ENCODE results near the gene RBBP8NL. TPM values are rescaled to one million over a fixed set of nuclear protein-coding genes. Genes with fewer than 3 reads are reported as not detected.

Gene RBBP8NL
- total RNA-seq, 6 experiments from 2014 or later: not detected

GRCh38 chr20:62463651-62464424 lies 36.5 kb upstream of the RBBP8NL start:
- H3K27me3 Mint-ChIP-seq (ENCODE audit: insufficient read depth): no peaks in the 10 kb centered on the region; the same call in 1 of the 2 replicates
- H3K27ac Mint-ChIP-seq: no peak overlapping the region

GRCh38 chr20:62462976-62463592 lies 35.7 kb upstream of the RBBP8NL start:
- Mint-ChIP-seq H3K4me1 (ENCODE audit: low read depth) (no peaks in the 10 kb centered on the region), H3K27ac (no peak overlapping the region), H3K4me3 (no peak overlapping the region), H3K27me3 (ENCODE audit: insufficient read depth) (no peaks in the 10 kb centered on the region; the same call in 1 of the 2 replicates), H3K9me3 (no peaks in the 10 kb centered on the region), H3K36me3 (ENCODE audit: low read depth) (no peaks in the 10 kb centered on the region)
- DNase-seq: no peak
- no peak for TF ChIP-seq CTCF (IDR thresholded peaks at IDR 0.05)

More at GRCh38 chr20:62463651-62464424, 36.5 kb upstream of the RBBP8NL start:
- H3K4me1 Mint-ChIP-seq (ENCODE audit: low read depth): no peaks in the 10 kb centered on the region
- H3K9me3 Mint-ChIP-seq: no peaks in the 10 kb centered on the region
- no peak for DNase-seq
- no peak overlapping the region for H3K4me3 Mint-ChIP-seq
- H3K36me3 Mint-ChIP-seq (ENCODE audit: low read depth): no peaks in the 10 kb centered on the region
- TF ChIP-seq CTCF (IDR thresholded peaks at IDR 0.05): no peak

- no peaks in the 10 kb centered on the region for H3K4me1 Mint-ChIP-seq (ENCODE audit: low read depth)
Measured at GRCh38 chr20:62461834-62462233, 34.5 kb upstream of the RBBP8NL start.

GRCh38 chr20:62461157-62461556 lies 33.8 kb upstream of the RBBP8NL start:
- Mint-ChIP-seq H3K36me3 (ENCODE audit: low read depth) (no peaks in the 10 kb centered on the region), H3K27ac (no peak overlapping the region), H3K4me1 (ENCODE audit: low read depth) (no peaks in the 10 kb centered on the region), H3K4me3 (no peak overlapping the region), H3K27me3 (ENCODE audit: insufficient read depth) (peaks cover 4% of the 10 kb centered on the region), H3K9me3 (no peaks in the 10 kb centered on the region)
- DNase-seq: no peak
- TF ChIP-seq CTCF (IDR thresholded peaks at IDR 0.05): no peak

More at GRCh38 chr20:62461834-62462233, 34.5 kb upstream of the RBBP8NL start:
- Mint-ChIP-seq H3K36me3 (ENCODE audit: low read depth) (no peaks in the 10 kb centered on the region), H3K9me3 (no peaks in the 10 kb centered on the region), H3K27me3 (ENCODE audit: insufficient read depth) (peaks cover 2% of the 10 kb centered on the region), H3K27ac (no peak overlapping the region), H3K4me3 (no peak overlapping the region)
- DNase-seq: no peak
- TF ChIP-seq CTCF (IDR thresholded peaks at IDR 0.05): no peak

- no peak overlapping the region for H3K27ac Mint-ChIP-seq
- H3K9me3 Mint-ChIP-seq: no peaks in the 10 kb centered on the region
- H3K27me3 Mint-ChIP-seq (ENCODE audit: insufficient read depth): peaks cover 5% of the 10 kb centered on the region
- H3K36me3 Mint-ChIP-seq (ENCODE audit: low read depth): no peaks in the 10 kb centered on the region
- no peak for TF ChIP-seq CTCF (IDR thresholded peaks at IDR 0.05)
- no peak overlapping the region for H3K4me3 Mint-ChIP-seq
- no peak for DNase-seq
- H3K4me1 Mint-ChIP-seq (ENCODE audit: low read depth): no peaks in the 10 kb centered on the region
Measured at GRCh38 chr20:62460678-62461077, 33.3 kb upstream of the RBBP8NL start.
